NCI-H128 (cell line): ENCODE results near the gene BRPF1.

Source experiments
- DNase-seq: peaks from one replicate; lab custom pipeline; 2025; ENCODE audit not compliant: unreplicated experiment; lab: John Stamatoyannopoulos, UW

BRPF1 gene

GRCh38 chr3:9703240-9703639 lies 28.3 kb upstream of the BRPF1 start:
- DNase-seq, result no peak

DNA sequence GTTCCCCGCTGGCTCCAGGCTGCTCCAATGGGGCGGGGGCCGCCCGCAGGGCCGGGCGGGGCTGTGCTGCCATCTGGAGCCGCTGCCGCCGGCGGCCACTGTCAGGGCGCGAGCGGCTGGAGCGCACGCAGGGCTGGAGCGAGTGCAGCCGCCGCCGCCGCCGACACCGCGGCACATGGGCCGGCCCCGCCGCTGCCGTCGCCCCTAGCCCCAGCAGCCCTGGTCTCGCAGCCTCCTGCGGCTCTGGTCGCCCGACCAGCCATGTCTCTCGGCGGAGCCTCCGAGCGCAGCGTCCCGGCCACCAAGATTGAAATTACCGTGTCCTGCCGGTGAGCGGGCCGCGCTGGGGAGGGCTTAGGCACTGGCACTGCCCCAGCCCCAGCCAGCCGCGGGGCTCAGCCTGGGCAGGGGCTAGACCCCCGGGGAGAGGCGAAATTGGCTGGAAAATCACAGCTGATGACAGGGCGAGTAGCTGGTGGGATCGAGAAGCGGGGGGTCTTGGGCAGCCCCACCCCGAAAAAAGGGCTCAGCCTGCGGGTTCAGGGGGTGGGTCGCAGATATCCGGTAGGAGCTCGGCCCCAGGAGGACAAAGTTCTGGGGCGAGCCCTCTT lies 27.7 kb upstream of the BRPF1 start, which contains the start of gene CPNE9:
CPNE9 (plus strand) TSS at position 98 of the 611 bp plus-strand sequence; CDS start at position 262, 164 bp downstream.
- no peak for DNase-seq

GRCh38 chr3:9704347-9705322 lies 26.9 kb upstream of the BRPF1 start:
- DNase-seq, result no peak

DNA sequence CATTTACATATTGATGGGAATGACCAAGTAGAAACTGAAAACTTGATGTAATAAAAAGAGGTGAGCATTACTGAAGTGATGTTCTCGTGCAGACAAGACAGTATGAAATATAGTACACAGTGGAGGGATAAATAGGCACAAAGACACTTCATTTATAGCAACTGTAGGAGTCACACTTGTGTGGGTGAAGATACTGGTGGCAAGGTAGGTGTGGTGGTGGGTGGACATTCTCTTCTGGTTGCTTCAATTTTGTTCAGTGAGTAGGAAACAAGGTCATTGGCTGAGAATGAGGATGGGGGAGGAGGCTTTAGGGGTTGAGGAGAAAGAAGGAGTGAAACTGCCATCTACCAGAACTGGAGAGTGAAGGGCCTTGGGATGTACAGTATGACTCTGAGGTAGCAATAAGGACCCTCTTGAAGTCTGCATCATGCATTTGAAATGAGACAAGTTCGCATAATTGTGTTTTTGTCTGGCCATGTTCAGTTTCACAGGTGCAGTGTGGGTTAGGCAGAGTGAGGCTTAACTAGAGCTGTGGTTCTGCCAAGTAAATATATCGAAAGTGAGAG lies 21.3 kb upstream of the BRPF1 start:
- no peak for DNase-seq

- no peak for DNase-seq
These were observed 19.1 kb upstream of the BRPF1 start for GRCh38 chr3:9712415-9712814.

DNA sequence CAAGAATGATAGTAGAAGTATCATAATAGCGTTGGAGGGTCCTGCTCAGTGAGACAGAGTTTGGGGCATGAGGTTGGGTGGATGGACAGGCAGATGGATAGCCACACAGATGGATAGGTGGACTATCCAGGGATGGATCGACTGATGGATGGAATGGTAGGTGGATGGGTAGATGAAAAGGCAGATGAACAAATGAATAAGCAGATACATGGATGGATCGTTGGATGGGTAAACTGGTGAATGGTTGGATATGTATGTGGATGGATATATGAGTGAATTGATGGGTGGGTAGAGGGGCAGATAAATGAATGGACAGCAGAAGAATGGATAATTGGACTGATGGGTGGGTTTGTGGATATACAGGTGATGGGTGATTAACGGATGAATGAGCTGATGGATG lies 18.4 kb upstream of the BRPF1 start:
- DNase-seq, result no peak

- no peak for DNase-seq
These were observed 16.4 kb upstream of the BRPF1 start for GRCh38 chr3:9715136-9715535.

GRCh38 chr3:9715764-9716437 lies 15.6 kb upstream of the BRPF1 start:
- no peak for DNase-seq

- no peak for DNase-seq
These were observed 14.6 kb upstream of the BRPF1 start for GRCh38 chr3:9716801-9717555.

DNA sequence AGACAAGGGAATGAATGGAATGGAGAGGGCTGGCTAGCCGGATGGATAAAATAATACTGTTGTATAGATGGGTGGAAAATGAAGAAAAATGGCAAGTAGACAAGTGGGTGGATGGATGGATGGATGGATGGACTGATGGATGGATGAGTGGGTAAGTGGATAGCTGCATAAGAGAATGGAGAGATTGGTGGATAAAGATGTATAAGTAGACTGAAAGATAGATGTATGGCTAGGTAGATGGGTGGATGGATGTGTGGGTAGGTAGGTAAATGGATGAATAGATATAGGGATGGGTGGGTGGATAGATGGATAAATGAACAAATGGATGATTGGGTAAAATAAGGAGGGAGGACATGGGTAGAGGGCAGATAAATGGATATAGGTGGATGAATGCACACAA lies 14.0 kb upstream of the BRPF1 start:
- no peak for DNase-seq

DNA sequence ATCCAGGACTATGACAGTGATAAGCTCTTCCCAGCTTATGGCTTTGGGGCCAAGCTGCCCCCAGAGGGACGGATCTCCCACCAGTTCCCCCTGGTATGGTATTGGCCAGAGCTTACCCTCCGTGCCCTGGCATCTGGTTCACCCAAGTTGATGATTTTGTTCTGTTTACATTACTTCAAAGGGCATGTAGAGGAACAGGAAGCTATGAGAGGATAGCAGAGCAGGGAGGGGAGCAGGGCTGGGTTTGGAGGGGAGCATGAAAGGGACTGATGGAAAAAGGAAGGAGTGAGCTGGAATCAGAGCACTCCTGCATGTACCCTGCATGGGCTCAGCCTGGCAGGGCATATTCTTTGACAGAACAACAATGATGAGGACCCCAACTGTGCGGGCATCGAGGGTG lies 13.4 kb upstream of the BRPF1 start:
- no peak for DNase-seq

GRCh38 chr3:9721015-9721699 lies 10.4 kb upstream of the BRPF1 start:
- DNase-seq, result no peak

DNA sequence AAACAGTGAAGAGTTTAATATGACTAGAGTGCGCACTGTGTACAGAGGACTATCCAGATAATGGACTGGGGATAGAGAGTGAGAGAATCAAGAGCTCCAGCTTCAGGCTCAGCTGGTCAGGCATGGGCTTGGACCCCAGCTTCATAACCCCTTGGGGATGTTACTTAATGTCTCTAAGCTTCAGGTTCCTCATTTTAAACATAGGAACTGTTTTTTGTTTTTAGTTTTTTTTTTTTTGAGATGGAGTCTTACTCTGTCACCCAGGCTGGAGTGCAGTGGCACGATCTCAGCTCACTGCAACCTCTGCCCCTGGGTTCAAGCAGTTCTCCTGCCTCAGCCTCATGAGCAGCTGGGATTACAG lies 9.9 kb upstream of the BRPF1 start:
- no peak for DNase-seq

DNA sequence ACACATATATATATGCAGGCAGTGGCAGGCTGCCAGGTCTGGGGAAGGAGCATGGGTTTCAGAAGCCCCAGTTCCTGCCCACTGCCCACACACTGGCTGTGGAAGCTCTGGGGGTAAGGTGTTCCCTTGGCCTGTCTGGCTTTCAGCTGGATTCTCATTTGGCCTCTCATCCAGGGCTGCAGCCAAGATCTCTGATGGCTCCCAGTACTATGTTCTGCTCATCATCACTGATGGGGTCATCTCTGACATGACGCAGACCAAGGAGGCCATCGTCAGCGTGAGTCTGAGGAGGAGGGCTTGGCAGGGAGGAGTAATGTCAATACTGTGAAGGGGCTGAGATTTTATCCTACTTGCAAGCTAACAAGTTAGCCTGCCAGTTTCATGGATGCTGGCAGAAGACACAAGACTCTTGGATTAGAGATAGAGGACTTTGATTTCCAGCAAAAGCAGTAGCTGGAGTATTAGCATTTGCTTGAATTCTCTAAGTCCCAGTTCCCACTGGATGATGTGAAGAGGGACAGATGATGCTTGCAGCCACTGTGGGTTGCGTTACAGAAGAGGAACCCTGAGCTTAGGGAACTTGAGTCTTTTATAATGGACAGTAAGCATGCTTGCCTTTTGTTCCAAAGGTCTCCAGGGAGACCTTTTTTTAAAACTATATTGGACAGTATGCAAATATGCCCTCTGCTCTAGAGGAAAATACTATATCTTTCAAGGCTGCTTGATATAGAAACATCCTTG lies 5.6 kb upstream of the BRPF1 start:
- no peak for DNase-seq

DNA sequence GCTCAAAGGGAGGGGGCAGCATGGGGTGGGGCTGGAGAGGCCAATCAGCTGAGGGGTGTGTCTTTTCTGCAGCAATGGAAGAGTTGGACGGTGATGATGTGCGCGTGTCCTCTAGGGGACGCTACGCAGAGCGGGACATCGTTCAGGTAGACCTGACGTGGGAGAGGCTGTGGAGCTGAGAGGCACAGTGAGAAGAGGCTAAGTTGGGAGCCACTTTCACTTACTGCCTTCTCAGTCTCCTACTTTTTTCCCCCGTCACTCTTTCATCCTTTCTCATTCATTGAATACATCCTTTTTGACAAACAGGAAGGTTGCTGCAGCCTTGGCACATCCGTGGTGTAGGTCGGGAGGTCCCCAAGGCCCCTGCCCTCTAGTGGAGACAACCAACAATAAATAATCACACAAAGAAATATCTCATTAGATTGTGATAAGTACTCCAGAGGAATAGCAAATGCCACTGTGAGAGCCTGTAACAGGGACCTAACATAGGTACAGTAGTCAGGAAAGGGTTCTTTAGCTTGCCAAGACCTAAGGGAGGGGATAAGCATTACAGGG lies 4.4 kb upstream of the BRPF1 start:
- DNase-seq, result no peak

GRCh38 chr3:9727743-9728142 lies 3.8 kb upstream of the BRPF1 start:
- DNase-seq, result no peak

- no peak for DNase-seq
These were observed 2.1 kb upstream of the BRPF1 start for GRCh38 chr3:9729419-9729818.

DNA sequence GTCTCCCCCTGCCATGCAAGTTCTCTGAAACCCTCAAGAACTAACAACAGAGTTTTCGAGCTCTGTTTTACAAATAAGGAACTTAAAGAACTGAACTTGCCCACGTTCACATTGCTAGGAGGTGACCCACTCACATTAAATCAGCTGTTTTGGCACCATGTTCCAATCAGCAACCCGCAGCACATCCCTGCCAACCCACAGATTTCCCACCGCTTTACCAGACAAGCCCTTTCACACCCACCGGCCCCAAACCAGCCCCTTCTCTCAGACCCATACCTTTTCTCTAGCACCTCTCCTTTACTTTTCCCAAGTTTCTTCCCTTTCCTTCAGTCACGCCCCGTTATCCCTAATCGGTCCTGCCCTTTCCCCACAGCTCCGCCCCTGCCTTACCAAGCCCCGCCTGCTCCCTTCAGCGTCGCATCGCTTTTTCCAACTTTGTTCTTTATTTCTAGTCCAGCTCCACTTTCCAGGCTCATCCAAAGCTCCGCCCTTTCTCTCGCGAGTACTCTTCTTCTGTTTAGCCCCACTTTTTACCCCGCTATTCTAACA lies 804 bp upstream of the BRPF1 start:
- DNase-seq, result no peak
